ENCODE data around the gene EXOC2.

- no peak for TF ChIP-seq CTCF (IDR thresholded peaks at IDR 0.05)
- no peak for TF ChIP-seq POLR2A (IDR thresholded peaks at IDR 0.05)
Measured at GRCh38 chr6:678520-678919, 14.4 kb downstream of the EXOC2 start.

Measured in lower leg skin (tissue), 3 donors.